D721Med (cell line): ENCODE results near the gene STAT3.
"Not testable (repeated sequence)": the region's sequence is repeated elsewhere in the genome, so short reads cannot be mapped to it uniquely, and the experiment has no call there.

Experiments used
- DNase-seq: peaks from one replicate; pipeline ENCODE4 v3.0.0; 2011; ENCODE audit warnings: low spot score; ENCODE audit not compliant: insufficient read length
- FAIRE-seq: peaks from 2 replicates; lab custom pipeline; 2011; peaks lifted over from hg19 to GRCh38; lab: Jason Lieb, UNC
- TF ChIP-seq, protein P1 (sequence below): IDR thresholded peaks from 2 replicates; pipeline ENCODE4 v1.5.1; 2012; ENCODE audit warnings: mild to moderate bottlenecking, control low read depth; ENCODE audit not compliant: insufficient read depth; ENCODE audit errors: missing control alignments

STAT3 gene

DNA sequence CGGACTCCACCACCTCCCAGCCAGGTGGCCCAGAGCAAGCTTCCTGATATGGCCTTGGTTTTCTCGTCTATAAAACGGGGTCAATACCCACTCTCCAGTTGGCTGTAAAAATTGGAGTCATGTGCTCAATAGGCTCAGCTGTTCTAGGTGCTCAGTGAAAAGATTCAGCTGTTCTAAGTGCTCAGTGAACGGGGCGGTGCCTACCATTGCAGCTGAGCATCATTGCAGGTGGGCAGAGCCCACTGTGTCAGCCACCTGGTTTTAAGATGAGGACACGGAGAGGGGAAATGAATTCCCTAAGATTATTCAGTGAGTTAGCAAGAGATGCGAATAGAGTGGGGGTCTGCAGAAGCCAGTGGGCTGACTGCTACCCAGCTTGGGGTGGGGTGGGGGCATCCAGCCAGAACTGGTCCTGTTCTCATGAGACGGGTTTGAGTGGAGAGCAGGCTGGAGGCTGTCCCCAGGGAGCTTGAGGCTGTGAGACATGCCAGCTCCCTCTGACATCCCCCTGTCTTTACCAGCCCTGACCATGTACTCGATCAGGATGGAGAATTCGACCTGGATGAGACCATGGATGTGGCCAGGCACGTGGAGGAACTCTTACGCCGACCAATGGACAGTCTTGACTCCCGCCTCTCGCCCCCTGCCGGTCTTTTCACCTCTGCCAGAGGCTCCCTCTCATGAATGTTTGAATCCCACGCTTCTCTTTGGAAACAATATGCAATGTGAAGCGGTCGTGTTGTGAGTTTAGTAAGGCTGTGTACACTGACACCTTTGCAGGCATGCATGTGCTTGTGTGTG is 78.1 kb downstream of the STAT3 start:
- no peak for DNase-seq
- no peak for FAIRE-seq
- TF ChIP-seq, protein P1, sequence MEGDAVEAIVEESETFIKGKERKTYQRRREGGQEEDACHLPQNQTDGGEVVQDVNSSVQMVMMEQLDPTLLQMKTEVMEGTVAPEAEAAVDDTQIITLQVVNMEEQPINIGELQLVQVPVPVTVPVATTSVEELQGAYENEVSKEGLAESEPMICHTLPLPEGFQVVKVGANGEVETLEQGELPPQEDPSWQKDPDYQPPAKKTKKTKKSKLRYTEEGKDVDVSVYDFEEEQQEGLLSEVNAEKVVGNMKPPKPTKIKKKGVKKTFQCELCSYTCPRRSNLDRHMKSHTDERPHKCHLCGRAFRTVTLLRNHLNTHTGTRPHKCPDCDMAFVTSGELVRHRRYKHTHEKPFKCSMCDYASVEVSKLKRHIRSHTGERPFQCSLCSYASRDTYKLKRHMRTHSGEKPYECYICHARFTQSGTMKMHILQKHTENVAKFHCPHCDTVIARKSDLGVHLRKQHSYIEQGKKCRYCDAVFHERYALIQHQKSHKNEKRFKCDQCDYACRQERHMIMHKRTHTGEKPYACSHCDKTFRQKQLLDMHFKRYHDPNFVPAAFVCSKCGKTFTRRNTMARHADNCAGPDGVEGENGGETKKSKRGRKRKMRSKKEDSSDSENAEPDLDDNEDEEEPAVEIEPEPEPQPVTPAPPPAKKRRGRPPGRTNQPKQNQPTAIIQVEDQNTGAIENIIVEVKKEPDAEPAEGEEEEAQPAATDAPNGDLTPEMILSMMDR, result no peak

GRCh38 chr17:42309142-42309541 is 79.1 kb downstream of the STAT3 start:
- TF ChIP-seq, protein P1, result no peak
- FAIRE-seq, result no peak

GRCh38 chr17:42308446-42308845 is 79.8 kb downstream of the STAT3 start:
- DNase-seq, result no peak
- no peak for FAIRE-seq
- TF ChIP-seq, protein P1, result no peak

More at GRCh38 chr17:42309142-42309541, 79.1 kb downstream of the STAT3 start:
- DNase-seq, result no peak

GRCh38 chr17:42307362-42307927 is 80.8 kb downstream of the STAT3 start:
- FAIRE-seq (no peak), DNase-seq (no peak)
- TF ChIP-seq, protein P1, result no peak

DNA sequence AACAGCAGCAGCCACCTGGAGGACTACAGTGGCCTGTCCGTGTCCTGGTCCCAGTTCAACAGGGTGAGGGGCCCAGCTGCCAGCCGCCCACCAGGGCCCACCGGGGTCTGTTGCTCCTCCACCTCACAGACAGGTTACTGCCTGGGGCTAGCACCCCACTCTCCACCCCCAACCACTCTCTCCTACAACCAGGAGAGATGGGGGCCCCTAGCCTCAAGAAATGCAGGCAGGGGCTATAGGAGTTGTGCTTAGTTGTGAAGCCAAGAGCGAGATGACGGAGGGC is 81.9 kb downstream of the STAT3 start:
- FAIRE-seq, result no peak
- DNase-seq, result no peak
- TF ChIP-seq, protein P1, result no peak

DNA sequence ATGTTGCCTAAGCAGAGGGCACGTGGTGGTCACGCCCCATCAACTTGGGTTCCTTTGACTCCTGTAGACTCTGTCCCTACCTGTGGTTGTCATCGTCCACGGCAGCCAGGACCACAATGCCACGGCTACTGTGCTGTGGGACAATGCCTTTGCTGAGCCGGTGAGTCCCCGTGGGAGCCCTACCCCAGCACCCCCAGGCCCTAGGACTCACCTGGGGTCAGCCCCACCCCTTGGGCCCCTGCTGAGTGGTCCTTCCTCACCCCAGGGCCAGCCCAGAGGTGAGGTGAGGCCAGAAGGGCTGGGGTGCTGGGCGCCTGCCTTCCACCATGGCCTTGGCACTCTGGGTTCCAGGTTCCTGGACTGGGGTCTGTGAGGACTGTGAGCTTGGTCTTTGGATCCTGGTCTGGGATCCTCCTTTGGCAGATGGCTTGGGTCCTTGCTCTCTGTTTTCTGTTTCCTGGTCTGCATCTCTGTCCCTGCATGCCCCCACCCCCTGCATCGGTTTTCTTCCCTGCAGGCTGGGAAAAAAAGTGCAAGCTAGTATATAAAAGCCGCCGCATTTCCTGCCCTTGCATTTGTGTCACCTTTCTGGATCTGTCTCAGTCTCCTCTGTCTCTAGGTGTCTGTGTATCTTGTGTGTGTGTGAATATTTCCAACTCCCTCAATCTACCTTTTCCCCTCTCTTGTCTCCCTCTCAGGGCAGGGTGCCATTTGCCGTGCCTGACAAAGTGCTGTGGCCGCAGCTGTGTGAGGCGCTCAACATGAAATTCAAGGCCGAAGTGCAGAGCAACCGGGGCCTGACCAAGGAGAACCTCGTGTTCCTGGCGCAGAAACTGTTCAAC is 82.5 kb downstream of the STAT3 start:
- FAIRE-seq (no peak), DNase-seq (no peak)
- TF ChIP-seq, protein P1, result no peak

GRCh38 chr17:42305031-42305330 is 83.3 kb downstream of the STAT3 start:
- FAIRE-seq, DNase-seq: not testable (repeated sequence)
